ENCODE results near the gene PDE10A.

The PDE10A gene

GRCh38 chr6:165656581-165657324 lies 6.3 kb downstream of the PDE10A start:
- in situ Hi-C loops (cut with HindIII; ENCODE audit: low sequenced_read_pairs) = no loop called here

GRCh38 chr6:165655191-165655590 lies 7.8 kb downstream of the PDE10A start:
- in situ Hi-C loops (cut with HindIII; ENCODE audit: low sequenced_read_pairs) = no loop called here

- in situ Hi-C loops (cut with HindIII; ENCODE audit: low sequenced_read_pairs) = no loop called here
These were observed 8.9 kb downstream of the PDE10A start for GRCh38 chr6:165654144-165654543.

- in situ Hi-C loops (cut with HindIII; ENCODE audit: low sequenced_read_pairs) = no loop called here
These were observed 9.4 kb downstream of the PDE10A start for GRCh38 chr6:165653607-165654006.

GRCh38 chr6:165653196-165653595 lies 9.8 kb downstream of the PDE10A start:
- in situ Hi-C loops (cut with HindIII; ENCODE audit: low sequenced_read_pairs) = no loop called here

- in situ Hi-C loops (cut with HindIII; ENCODE audit: low sequenced_read_pairs) = no loop called here
These were observed 10.3 kb downstream of the PDE10A start for GRCh38 chr6:165652766-165653165.

GRCh38 chr6:165649166-165650137 lies 13.6 kb downstream of the PDE10A start:
- in situ Hi-C loops (cut with HindIII; ENCODE audit: low sequenced_read_pairs) = no loop called here

- in situ Hi-C loops (cut with HindIII; ENCODE audit: low sequenced_read_pairs) = no loop called here
These were observed 16.0 kb downstream of the PDE10A start for GRCh38 chr6:165647041-165647440.

GRCh38 chr6:165645919-165646318 lies 17.1 kb downstream of the PDE10A start:
- in situ Hi-C loops (cut with HindIII; ENCODE audit: low sequenced_read_pairs) = no loop called here

GRCh38 chr6:165644586-165645266 lies 18.3 kb downstream of the PDE10A start:
- in situ Hi-C loops (cut with HindIII; ENCODE audit: low sequenced_read_pairs) = no loop called here

- in situ Hi-C loops (cut with HindIII; ENCODE audit: low sequenced_read_pairs) = no loop called here
These were observed 20.0 kb downstream of the PDE10A start for GRCh38 chr6:165643015-165643414.

GRCh38 chr6:165641672-165642156 lies 21.3 kb downstream of the PDE10A start:
- in situ Hi-C loops (cut with HindIII; ENCODE audit: low sequenced_read_pairs) = no loop called here

GRCh38 chr6:165640806-165641205 lies 22.2 kb downstream of the PDE10A start:
- in situ Hi-C loops (cut with HindIII; ENCODE audit: low sequenced_read_pairs) = no loop called here

GRCh38 chr6:165638530-165638929 lies 24.5 kb downstream of the PDE10A start:
- in situ Hi-C loops (cut with HindIII; ENCODE audit: low sequenced_read_pairs) = no loop called here

- in situ Hi-C loops (cut with HindIII; ENCODE audit: low sequenced_read_pairs) = no loop called here
These were observed 25.5 kb downstream of the PDE10A start for GRCh38 chr6:165637586-165637985.

- in situ Hi-C loops (cut with HindIII; ENCODE audit: low sequenced_read_pairs) = no loop called here
These were observed 26.5 kb downstream of the PDE10A start for GRCh38 chr6:165636402-165637048.

GRCh38 chr6:165635965-165636364 lies 27.1 kb downstream of the PDE10A start:
- in situ Hi-C loops (cut with HindIII; ENCODE audit: low sequenced_read_pairs) = no loop called here

- in situ Hi-C loops (cut with HindIII; ENCODE audit: low sequenced_read_pairs) = no loop called here
These were observed 28.8 kb downstream of the PDE10A start for GRCh38 chr6:165634101-165634880.

GRCh38 chr6:165632194-165632593 lies 30.8 kb downstream of the PDE10A start:
- in situ Hi-C loops (cut with HindIII; ENCODE audit: low sequenced_read_pairs) = no loop called here

GRCh38 chr6:165630544-165630953 lies 32.5 kb downstream of the PDE10A start:
- in situ Hi-C loops (cut with HindIII; ENCODE audit: low sequenced_read_pairs) = no loop called here

All from DLD1 (cell line).